PC-9 (cell line): ENCODE results near the gene PDCD4. TPM values are rescaled to one million over a fixed set of nuclear protein-coding genes. Genes with fewer than 3 reads are reported as not detected.

Experiments used
- BruUV-seq: library from RNA; stranded (reverse); fragments of 400-500 nt; replicated peaks from 2 replicates; lab custom pipeline; 2021; lab: Mats Ljungman, UMichigan
- CTCF ChIA-PET: fragments of 300-600 bp; sonication (Branson Sonifier 250); formaldehyde crosslinking; loops from one replicate; lab custom pipeline; 2022; ENCODE audit warnings: antibody characterized with exemption; lab: Charles Lee
- POLR2A ChIA-PET: fragments of 300-600 bp; sonication (Branson Sonifier 250); formaldehyde crosslinking; loops from one replicate; lab custom pipeline; 2022; ENCODE audit warnings: antibody characterized with exemption; ENCODE audit not compliant: unreplicated experiment; lab: Charles Lee
- DNase-seq, 2 experiments: peaks; one replicate each; pipeline versions ENCODE4 v3.0.0 to v3.0.0-alpha.2; 2015 to 2022; ENCODE audit warnings: mixed read lengths in 1 of 2
- H2AFZ ChIP-seq: fragments of 200-600 bp; sonication (generic); 2 replicates; pipeline ENCODE4 v1.8.1; 2017; ENCODE audit warnings: antibody characterized with exemption
- H3F3A ChIP-seq: fragments of 200-600 bp; sonication (generic); 2 replicates; pipeline ENCODE4 v1.8.1; 2017; ENCODE audit warnings: antibody characterized with exemption, mild to moderate bottlenecking, low read depth; ENCODE audit not compliant: insufficient read depth
- H3K27ac ChIP-seq: fragments of 200-600 bp; sonication (generic); 2 replicates; pipeline ENCODE4 v1.6.1; 2016; ENCODE audit warnings: mixed run types
- H3K27me3 ChIP-seq: fragments of 200-600 bp; sonication (generic); 2 replicates; pipeline ENCODE4 v1.6.1; 2016; ENCODE audit warnings: low read depth, mixed run types; ENCODE audit not compliant: insufficient read depth
- H3K36me3 ChIP-seq: fragments of 200-600 bp; sonication (generic); 2 replicates; pipeline ENCODE4 v1.6.1; 2016; ENCODE audit warnings: low read depth, mixed run types
- H3K4me1 ChIP-seq: fragments of 200-600 bp; sonication (generic); replicated peaks from 2 replicates; pipeline ENCODE4 v1.6.1; 2016; ENCODE audit warnings: mixed run types; ENCODE audit not compliant: insufficient read depth
- H3K4me2 ChIP-seq: fragments of 200-600 bp; sonication (generic); 2 replicates; pipeline ENCODE4 v1.6.1; 2017; ENCODE audit warnings: mixed run types
- H3K4me3 ChIP-seq: fragments of 200-600 bp; sonication (generic); 2 replicates; pipeline ENCODE4 v1.6.1; 2016; ENCODE audit warnings: mixed run types
- H3K79me2 ChIP-seq: fragments of 200-600 bp; sonication (generic); 2 replicates; pipeline ENCODE4 v1.6.1; 2017; ENCODE audit warnings: low read depth, mixed run types
- H3K9me2 ChIP-seq: fragments of 200-600 bp; sonication (generic); 2 replicates; pipeline ENCODE4 v1.8.1; 2017; ENCODE audit warnings: mild to moderate bottlenecking; ENCODE audit not compliant: insufficient read depth
- H3K9me3 ChIP-seq: fragments of 200-600 bp; sonication (generic); 2 replicates; pipeline ENCODE4 v1.8.1; 2016; ENCODE audit warnings: low read depth; ENCODE audit not compliant: insufficient read depth
- H4K20me1 ChIP-seq: fragments of 200-600 bp; sonication (generic); 2 replicates; pipeline ENCODE4 v1.8.1; 2017; ENCODE audit not compliant: insufficient read depth
- CTCF ChIP-seq: fragments of 200-600 bp; sonication (generic); conservative IDR thresholded peaks from 2 replicates; pipeline ENCODE4 v1.6.1; 2017; ENCODE audit warnings: mixed run types, antibody characterized with exemption, mild to moderate bottlenecking, moderate library complexity
- EZH2 ChIP-seq: fragments of 200-600 bp; sonication (generic); IDR thresholded peaks from 2 replicates; pipeline ENCODE4 v1.8.0; 2017; ENCODE audit warnings: antibody characterized with exemption, low read depth
- intact Hi-C: fragments of 100-400 bp; cut with micrococcal nuclease; formaldehyde crosslinking; loops from one replicate; pipeline ENCODE4 v1.10.0; 2022; ENCODE audit not compliant: unreplicated experiment
- total RNA-seq: library from RNA; stranded (reverse); gene quantifications from 2 replicates; pipeline ENCODE4 v1.2.3, GENCODE V29; 2021

The PDCD4 gene
- total RNA-seq, 1 experiment from 2014 or later = 92.4 TPM

GRCh38 chr10:110927461-110927860, 55.7 kb downstream of the PDCD4 start:
- no peaks in the 10 kb centered on the region for H3K27me3 ChIP-seq
- TF ChIP-seq CTCF (no peak), EZH2 (no peak)
- H3K36me3 ChIP-seq = no peaks in the 10 kb centered on the region
- DNase-seq = no peak
- CTCF ChIA-PET = no interaction called here
- H3K9me2 ChIP-seq = no peaks in the 10 kb centered on the region
- peaks cover 22% of the 10 kb centered on the region for H3K4me1 ChIP-seq
- H2AFZ ChIP-seq = no peak overlapping the region
- no TSS peak for BruUV-seq
- intact Hi-C loops = no loop called here
- H3K9me3 ChIP-seq = no peaks in the 10 kb centered on the region
- no peaks in the 10 kb centered on the region for H4K20me1 ChIP-seq
- peaks cover 88% of the 10 kb centered on the region for H3K79me2 ChIP-seq
- no peak overlapping the region for H3K4me2 ChIP-seq
- peaks cover 8% of the 10 kb centered on the region for H3F3A ChIP-seq
- no peak overlapping the region for H3K27ac ChIP-seq
- POLR2A ChIA-PET = no interaction called here
- H3K4me3 ChIP-seq = no peak overlapping the region

GRCh38 chr10:110931769-110932381, 60.1 kb downstream of the PDCD4 start:
- H4K20me1 ChIP-seq = no peaks in the 10 kb centered on the region
- H3K27me3 ChIP-seq = no peaks in the 10 kb centered on the region
- peak overlapping the region; percentile 66 for H3K4me2 ChIP-seq
- no peaks in the 10 kb centered on the region for H3K9me3 ChIP-seq
- no peak overlapping the region for H3K4me3 ChIP-seq
- H3K4me1 ChIP-seq = peaks cover 37% of the 10 kb centered on the region
- DNase-seq = no peak
- ChIA-PET CTCF (no interaction called here), POLR2A (interaction anchor here (0.6 to 0.7 kb wide), 3 partner anchors 29 to 338 kb away, joined by 4 to 8 read pairs (median 6); no protein-coding TSS in a partner anchor)
- H3K36me3 ChIP-seq = no peaks in the 10 kb centered on the region
- H3F3A ChIP-seq = peaks cover 12% of the 10 kb centered on the region
- H3K9me2 ChIP-seq = no peaks in the 10 kb centered on the region
- H3K27ac ChIP-seq = peak overlapping the region; percentile 61
- no TSS peak for BruUV-seq
- no peak overlapping the region for H2AFZ ChIP-seq
- intact Hi-C loops = no loop called here
- peaks cover 81% of the 10 kb centered on the region for H3K79me2 ChIP-seq
- no peak for TF ChIP-seq CTCF
- TF ChIP-seq EZH2 = no peak

- H3K4me3 ChIP-seq = peak overlapping the region; percentile 29; the same call in 1 of the 2 replicates
- H3K4me2 ChIP-seq = peak overlapping the region; percentile 66
- H4K20me1 ChIP-seq = no peaks in the 10 kb centered on the region
- no peak overlapping the region for H2AFZ ChIP-seq
- H3K9me2 ChIP-seq = no peaks in the 10 kb centered on the region
- peaks cover 74% of the 10 kb centered on the region for H3K79me2 ChIP-seq
- H3F3A ChIP-seq = peaks cover 12% of the 10 kb centered on the region
- no TSS peak for BruUV-seq
- CTCF ChIA-PET = no interaction called here
- TF ChIP-seq CTCF (no peak), EZH2 (no peak)
- H3K27ac ChIP-seq = peak overlapping the region; percentile 61
- H3K27me3 ChIP-seq = no peaks in the 10 kb centered on the region
- intact Hi-C loops = no loop called here
- POLR2A ChIA-PET = interaction anchor here (0.6 kb wide), 1 partner anchor 29 kb away, joined by 6 read pairs; no protein-coding TSS in a partner anchor
- DNase-seq = peak in 1 of 2 experiments; percentile 56
- H3K4me1 ChIP-seq = peaks cover 37% of the 10 kb centered on the region
- no peaks in the 10 kb centered on the region for H3K36me3 ChIP-seq
- H3K9me3 ChIP-seq = no peaks in the 10 kb centered on the region
Observed at GRCh38 chr10:110932505-110933180, 60.9 kb downstream of the PDCD4 start.
